BJ (cell line): ENCODE measurements around the gene SUN5. TPM values are rescaled to one million over a fixed set of nuclear protein-coding genes. Genes with fewer than 3 reads are reported as not detected.

Experiments
- CTCF ChIA-PET: fragments of 350-600 bp; formaldehyde crosslinking; extraction: SDS; loops from one replicate; lab custom pipeline; 2021; ENCODE audit warnings: antibody characterized with exemption, inconsistent platforms; lab: Yijun Ruan, JAX
- POLR2A ChIA-PET: fragments of 300-600 bp; sonication (Branson Sonifier 250); formaldehyde crosslinking; extraction: SDS; loops from one replicate; lab custom pipeline; 2021; ENCODE audit warnings: antibody characterized with exemption; lab: Charles Lee
- DNase-seq: peaks from one replicate; pipeline ENCODE4 v3.0.0-alpha.2; 2011; ENCODE audit warnings: low read depth
- H3K27me3 ChIP-seq: 2 replicates; pipeline ENCODE4 v1.6.0; 2011; ENCODE audit warnings: low read length; ENCODE audit not compliant: control insufficient read depth, insufficient read depth
- H3K36me3 ChIP-seq: 2 replicates; pipeline ENCODE4 v1.5.1; 2011; ENCODE audit warnings: low read length; ENCODE audit not compliant: control insufficient read depth, insufficient read depth
- H3K4me3 ChIP-seq: 2 replicates; pipeline ENCODE4 v1.5.1; 2011; ENCODE audit warnings: low read depth, mild to moderate bottlenecking, control low read depth, low read length
- polyA plus RNA-seq: library from polyadenylated mRNA; depleted of rRNA; stranded (reverse); fragments of >200 nt; gene quantifications from 2 replicates; pipeline ENCODE4 v1.2.3, GENCODE V29; 2011
- TF ChIP-seq, protein P1 (sequence below): IDR thresholded peaks from 2 replicates; pipeline ENCODE4 v1.5.1; 2011; ENCODE audit warnings: low read depth, mild to moderate bottlenecking, control low read depth, inconsistent platforms, low read length, moderate library complexity; ENCODE audit not compliant: insufficient read depth

Gene SUN5
- polyA plus RNA-seq, 1 experiment: not detected

DNA sequence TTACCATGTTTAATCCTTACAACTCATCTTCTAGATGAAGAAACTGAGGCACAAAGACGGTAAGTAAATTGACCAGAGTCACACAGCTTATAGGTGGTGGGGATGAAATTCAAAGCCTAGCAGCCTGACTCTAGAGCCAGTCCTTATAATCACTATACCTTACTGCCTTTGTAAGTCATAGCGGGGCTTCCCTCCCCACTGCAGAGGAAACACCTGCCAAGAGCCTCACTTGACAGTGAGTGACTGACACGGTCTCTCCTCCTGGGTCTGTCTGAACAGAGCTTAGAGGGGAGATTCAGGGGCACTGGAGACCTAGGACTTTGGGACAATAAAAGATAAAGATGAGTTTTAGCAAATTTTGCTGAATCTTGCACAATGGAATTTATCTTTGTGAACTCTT, 12.8 kb downstream of the SUN5 start:
- TF ChIP-seq, protein P1, sequence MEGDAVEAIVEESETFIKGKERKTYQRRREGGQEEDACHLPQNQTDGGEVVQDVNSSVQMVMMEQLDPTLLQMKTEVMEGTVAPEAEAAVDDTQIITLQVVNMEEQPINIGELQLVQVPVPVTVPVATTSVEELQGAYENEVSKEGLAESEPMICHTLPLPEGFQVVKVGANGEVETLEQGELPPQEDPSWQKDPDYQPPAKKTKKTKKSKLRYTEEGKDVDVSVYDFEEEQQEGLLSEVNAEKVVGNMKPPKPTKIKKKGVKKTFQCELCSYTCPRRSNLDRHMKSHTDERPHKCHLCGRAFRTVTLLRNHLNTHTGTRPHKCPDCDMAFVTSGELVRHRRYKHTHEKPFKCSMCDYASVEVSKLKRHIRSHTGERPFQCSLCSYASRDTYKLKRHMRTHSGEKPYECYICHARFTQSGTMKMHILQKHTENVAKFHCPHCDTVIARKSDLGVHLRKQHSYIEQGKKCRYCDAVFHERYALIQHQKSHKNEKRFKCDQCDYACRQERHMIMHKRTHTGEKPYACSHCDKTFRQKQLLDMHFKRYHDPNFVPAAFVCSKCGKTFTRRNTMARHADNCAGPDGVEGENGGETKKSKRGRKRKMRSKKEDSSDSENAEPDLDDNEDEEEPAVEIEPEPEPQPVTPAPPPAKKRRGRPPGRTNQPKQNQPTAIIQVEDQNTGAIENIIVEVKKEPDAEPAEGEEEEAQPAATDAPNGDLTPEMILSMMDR: no peak
- ChIA-PET POLR2A (no interaction called here), CTCF (no interaction called here)
- no peak for DNase-seq
- 0 out of 2 replicates have a peak, but pooled peaks cover 1% of the 10 kb centered on the region for H3K27me3 ChIP-seq
- H3K4me3 ChIP-seq: no peak overlapping the region
- H3K36me3 ChIP-seq: no peaks in the 10 kb centered on the region

DNA sequence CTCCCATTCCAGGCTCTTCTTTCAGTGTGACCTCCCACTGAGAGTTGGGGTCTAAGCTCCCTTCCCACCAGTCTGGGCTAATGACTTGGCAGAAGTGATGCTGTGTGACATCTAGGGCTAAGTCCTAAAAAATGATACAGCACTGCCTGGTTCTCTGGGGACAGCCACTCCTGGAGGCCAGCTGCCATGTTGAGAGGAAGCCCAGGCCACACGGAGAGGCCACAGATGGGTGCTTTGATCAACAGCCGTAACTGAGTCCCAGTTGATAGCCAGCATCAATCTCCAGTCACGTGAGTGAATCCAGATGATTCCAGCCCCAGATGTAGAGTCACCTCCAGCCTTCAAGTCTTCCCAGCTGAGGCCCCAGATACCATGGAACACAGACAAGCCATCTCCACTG, 13.8 kb downstream of the SUN5 start:
- no peak for DNase-seq
- POLR2A ChIA-PET: no interaction called here
- Histone ChIP-seq H3K4me3 (no peak overlapping the region), H3K36me3 (no peaks in the 10 kb centered on the region), H3K27me3 (0 out of 2 replicates have a peak, but pooled peaks cover 1% of the 10 kb centered on the region)
- TF ChIP-seq, protein P1: no peak
- CTCF ChIA-PET: no interaction called here

DNA sequence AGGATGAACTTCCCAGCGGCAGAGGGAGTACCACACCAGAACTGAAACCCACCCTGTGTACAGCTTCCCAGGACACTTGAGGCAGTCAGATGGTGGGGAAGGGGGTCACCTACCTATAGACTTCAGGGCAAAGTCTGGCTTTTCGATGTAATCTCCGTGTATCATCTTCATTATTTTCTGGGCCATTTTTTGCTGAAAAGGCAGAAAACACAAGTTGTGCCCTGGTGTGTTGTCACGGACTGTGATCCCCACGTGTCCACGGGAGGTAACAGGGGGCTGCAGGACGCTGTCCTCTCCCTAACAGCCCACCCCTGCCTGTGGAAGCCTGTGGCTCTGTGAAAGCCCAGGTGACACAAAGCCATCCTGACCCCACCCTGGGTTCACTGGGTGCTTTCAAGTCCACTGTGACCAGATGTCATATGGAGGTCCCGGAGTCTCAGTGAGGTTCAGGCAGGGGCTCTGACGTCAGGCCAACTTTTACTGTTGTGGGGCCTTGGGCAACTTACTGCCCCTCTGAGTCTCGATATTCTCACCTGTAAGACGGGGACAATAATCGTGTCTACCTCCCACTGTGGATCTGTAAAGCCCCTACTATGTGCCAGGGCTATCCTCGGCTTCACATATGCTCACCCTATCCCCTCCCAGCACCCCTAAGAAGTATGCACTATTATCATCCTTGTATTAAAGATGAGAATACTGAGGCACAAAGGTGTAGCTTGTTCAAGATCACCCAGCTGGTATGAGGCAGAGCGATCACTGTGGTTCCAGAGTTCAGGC, 14.5 kb downstream of the SUN5 start:
- Histone ChIP-seq H3K36me3 (no peaks in the 10 kb centered on the region), H3K27me3 (0 out of 2 replicates have a peak, but pooled peaks cover 3% of the 10 kb centered on the region), H3K4me3 (no peak overlapping the region)
- ChIA-PET CTCF (no interaction called here), POLR2A (no interaction called here)
- no peak for DNase-seq
- TF ChIP-seq, protein P1: no peak

DNA sequence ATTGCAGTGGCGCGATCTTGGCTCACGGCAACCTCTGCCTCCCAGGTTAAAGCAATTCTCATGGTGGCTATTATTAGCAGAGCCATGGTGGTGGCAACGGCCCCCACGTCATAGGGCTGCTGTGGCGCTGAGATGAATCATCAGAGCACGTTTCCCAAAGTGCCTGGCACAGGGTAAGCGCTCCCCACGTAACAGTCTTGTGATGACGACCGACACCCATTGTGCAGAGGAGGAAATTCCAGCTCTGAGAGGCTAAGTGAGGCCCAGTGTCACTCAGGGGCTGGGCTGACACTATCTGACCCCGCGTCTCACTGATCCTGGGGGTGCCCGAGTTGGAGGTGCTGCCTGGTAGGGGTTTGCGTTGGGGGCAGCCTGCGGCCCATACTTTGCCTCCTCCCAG, 16.2 kb downstream of the SUN5 start:
- CTCF ChIA-PET: interaction anchor here (0.7 kb wide), 1 partner anchor 198 kb away, joined by 4 read pairs; no protein-coding TSS in a partner anchor
- no peak for DNase-seq
- Histone ChIP-seq H3K4me3 (no peak overlapping the region), H3K27me3 (0 out of 2 replicates have a peak, but pooled peaks cover 3% of the 10 kb centered on the region), H3K36me3 (no peaks in the 10 kb centered on the region)
- TF ChIP-seq, protein P1: no peak
- POLR2A ChIA-PET: no interaction called here

DNA sequence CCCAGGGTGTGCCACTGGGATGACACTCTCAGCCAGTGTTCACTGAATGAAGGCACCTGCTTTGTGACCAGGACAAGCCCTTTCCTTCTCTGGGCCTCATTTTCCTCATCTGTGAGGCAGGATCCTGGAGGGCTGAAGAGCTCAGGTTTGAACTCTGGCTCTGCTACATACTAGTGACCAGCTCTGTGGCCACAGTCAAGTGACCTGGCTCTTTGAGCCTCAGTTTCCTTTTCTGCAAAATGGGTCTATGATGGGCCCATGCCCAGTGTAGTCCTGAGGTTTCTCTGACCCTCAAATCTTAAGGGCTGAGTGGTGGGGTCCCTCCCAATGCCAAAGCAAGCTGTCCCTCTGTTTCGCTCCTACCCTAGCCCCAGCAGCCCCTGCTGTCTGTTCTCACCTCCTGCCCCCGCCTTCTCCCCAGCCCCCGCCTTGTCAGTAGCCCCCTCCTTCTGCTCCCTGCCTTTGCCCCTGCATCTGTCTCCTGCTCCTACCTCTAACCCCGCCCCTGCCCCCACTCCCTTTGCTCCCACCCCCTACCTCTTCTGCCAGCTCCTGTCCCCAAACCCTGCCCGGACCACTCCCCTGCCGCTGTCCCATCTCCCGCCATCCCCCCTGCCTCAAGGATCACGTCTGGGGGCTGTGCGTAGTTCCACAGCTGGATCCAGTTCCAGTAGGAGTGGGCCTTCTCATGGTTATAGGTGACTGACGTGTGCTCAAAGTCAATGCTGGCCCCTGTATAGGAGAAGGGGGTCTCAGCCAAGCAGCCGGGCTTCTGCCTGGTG, 17.0 kb downstream of the SUN5 start:
- CTCF ChIA-PET: interaction anchor here (0.7 to 1.1 kb wide), 3 partner anchors 18 to 197 kb away, joined by 3 to 4 read pairs (median 4); partner anchors contain the start of gene SUN5
- POLR2A ChIA-PET: no interaction called here

More for the DNA sequence above, 17.0 kb downstream of the SUN5 start:
- no peaks in the 10 kb centered on the region for H3K36me3 ChIP-seq
- no peak overlapping the region for H3K4me3 ChIP-seq
- 0 out of 2 replicates have a peak, but pooled peaks cover 4% of the 10 kb centered on the region for H3K27me3 ChIP-seq
- TF ChIP-seq, protein P1: no peak
- DNase-seq: no peak
